GM13976 (cell line): ENCODE measurements around the gene ANKRD30A.

ENCODE experiments used
- DNase-seq: peaks from one replicate; pipeline ENCODE4 v3.0.0; 2012; ENCODE audit warnings: low spot score
- CTCF ChIP-seq: IDR thresholded peaks from 2 replicates; pipeline ENCODE4 v1.5.1; 2012; ENCODE audit warnings: borderline replicate concordance, mild to moderate bottlenecking; ENCODE audit not compliant: insufficient read depth; ENCODE audit errors: extremely low read depth, missing control alignments, control extremely low read depth
- in situ Hi-C: fragments of 300-500 bp; cut with MboI; formaldehyde crosslinking; loops from one replicate; pipeline ENCODE4 v1.12.0; 2022; ENCODE audit warnings: low sequenced_read_pairs, mixed read lengths, inconsistent platforms; ENCODE audit not compliant: unreplicated experiment

The ANKRD30A gene

DNA sequence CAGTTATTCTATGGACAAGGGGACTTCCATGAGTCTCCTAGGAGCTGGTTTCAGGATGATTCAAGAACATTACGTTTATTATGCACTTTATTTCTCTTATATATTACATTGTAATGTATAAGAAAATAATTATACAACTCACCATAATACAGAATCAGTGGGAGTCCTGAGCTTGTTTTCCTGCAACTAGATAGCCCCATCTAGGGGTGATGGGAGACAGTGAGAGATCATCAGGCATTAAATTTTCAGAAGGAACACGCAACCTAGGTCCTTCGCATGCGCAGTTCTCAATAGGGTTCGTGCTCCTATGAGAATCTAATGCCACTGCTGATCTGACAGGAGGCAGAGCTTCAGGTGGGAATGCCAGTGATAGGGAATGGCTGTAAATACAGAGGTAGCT, 137.9 kb downstream of the ANKRD30A start:
- no peak for TF ChIP-seq CTCF
- in situ Hi-C loops, result no loop called here
- no peak for DNase-seq

GRCh38 chr10:37268266-37268665, 142.9 kb downstream of the ANKRD30A start:
- no peak for DNase-seq
- in situ Hi-C loops, result no loop called here
- TF ChIP-seq CTCF, result no peak

DNA sequence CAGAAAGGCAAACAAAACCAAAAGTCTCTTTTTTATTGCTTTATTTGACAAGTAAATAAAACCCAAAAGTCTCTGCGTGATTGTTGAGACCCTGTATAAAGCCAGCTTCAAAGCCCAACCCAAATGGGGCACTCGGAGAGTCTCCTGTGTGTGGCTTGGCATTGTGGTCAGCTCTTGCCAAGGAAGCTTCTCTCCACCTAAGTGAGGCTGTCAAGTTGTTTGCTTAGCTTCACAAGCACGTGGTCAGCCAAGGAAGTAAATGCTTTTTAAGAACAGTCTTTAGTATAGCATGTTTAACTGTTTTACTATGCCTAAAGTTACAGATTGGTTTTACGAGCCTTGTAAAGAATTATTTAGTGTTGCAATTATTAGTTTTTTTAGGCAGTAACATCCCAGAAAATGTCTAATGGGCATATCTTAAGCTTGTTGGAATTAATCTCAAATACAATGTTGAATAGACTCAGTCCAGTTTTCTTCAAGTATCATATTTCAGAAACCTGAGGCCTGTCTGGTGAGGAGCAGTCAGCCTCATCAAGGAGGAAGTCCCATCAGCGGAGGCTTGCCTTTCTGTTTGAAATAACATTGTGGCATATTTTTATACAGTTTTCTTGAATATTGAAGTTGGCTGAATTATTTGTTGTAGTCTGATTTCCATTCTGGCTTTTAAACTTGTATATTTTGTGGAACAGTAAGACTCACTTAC, 144.3 kb downstream of the ANKRD30A start:
- no peak for DNase-seq
- in situ Hi-C loops, result no loop called here
- TF ChIP-seq CTCF, result no peak

- DNase-seq, result no peak
- TF ChIP-seq CTCF, result no peak
- in situ Hi-C loops, result no loop called here
Measured at GRCh38 chr10:37275216-37275777, 149.9 kb downstream of the ANKRD30A start.

DNA sequence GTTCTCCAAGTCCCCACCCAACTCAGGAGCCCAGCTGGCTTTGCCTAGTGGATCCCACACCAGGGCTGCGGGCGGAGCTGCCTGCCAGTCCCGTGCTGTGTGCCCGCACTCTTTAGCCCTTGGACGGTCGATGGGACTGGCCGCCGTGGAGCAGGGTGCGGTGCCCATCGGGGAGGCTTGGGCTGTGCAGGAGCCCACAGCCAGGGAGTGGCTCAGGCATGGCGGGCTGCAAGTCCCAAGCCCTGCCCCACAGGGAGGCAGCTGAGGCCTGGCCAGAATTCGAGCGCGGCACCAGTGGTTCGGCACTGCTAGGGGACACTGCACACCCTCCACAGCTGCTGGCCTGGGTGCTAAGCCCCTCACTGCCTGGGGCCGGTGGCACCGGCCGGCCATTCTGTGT, 159.7 kb downstream of the ANKRD30A start:
- DNase-seq, result no peak
- no peak for TF ChIP-seq CTCF
- in situ Hi-C loops, result no loop called here

DNA sequence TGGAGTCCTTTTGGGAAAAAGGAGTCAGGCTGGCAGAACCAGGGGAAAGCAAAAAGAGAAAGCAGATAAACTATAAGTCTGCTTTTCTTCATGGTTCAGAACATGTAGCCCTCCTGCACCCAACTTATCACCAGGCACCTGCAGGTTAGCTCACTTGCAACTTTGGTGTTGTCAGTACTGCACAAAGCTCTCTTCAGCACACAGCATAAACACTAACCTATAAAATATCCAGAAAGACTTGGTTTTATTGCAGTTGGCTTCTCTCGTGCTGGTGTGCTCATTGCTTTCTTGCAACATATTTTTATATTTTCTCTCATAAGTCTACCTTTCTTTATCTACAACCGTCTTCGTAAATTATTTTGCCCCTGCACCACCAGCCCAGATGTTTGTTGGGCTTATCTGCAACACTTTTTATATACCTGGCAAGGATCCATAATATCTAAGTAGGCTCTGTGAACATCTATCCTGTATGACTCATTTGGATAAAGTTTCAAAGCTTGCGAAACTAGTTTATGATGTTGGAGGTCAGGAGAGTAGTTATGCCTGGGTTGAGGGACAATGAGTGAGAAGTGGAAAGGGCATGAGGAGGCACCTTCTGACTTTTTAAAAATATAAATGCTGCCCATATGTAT, 164.6 kb downstream of the ANKRD30A start:
- in situ Hi-C loops, result no loop called here
- no peak for TF ChIP-seq CTCF
- DNase-seq, result no peak
